ENCODE results near the gene SPTSSA.
A peak's percentile ranks its signal among the peaks of the same experiment; 100 is the strongest.
"Not testable (repeated sequence)": the region's sequence is repeated elsewhere in the genome, so short reads cannot be mapped to it uniquely, and the experiment has no call there.

SPTSSA gene

GRCh38 chr14:34489324-34489723 lies 27.3 kb upstream of the SPTSSA start:
- no peak for TF ChIP-seq JUND (IDR thresholded peaks at IDR 0.05; ENCODE audit: low read depth)
- in situ Hi-C loops (cut with HindIII; ENCODE audit: low pct_unique_long_range_greater_than_20kb, low sequenced_read_pairs): no loop called here
- no peak for DNase-seq (ENCODE audit: low read depth in 1 of 2, low spot score in 1 of 2)

DNA sequence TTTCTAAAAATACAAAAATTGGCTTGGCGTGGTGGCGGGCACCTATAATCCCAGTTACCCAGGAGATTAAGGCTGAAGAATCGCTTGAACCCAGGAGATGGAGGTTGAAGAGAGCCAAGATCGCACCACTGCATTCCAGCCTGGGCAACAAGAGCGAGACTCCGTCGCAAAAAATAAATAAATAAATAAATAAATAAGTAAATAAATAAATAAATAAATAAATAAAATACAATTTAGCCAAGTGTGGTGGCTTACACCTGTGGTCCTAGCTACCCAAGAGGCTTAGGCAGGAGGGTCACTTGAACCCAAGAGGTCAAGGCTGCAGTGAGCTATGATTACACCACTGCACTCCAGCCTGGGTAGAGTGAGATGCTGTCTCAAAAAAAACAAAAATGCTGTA lies 26.5 kb upstream of the SPTSSA start:
- TF ChIP-seq JUND (IDR thresholded peaks at IDR 0.05; ENCODE audit: low read depth): no peak

DNA sequence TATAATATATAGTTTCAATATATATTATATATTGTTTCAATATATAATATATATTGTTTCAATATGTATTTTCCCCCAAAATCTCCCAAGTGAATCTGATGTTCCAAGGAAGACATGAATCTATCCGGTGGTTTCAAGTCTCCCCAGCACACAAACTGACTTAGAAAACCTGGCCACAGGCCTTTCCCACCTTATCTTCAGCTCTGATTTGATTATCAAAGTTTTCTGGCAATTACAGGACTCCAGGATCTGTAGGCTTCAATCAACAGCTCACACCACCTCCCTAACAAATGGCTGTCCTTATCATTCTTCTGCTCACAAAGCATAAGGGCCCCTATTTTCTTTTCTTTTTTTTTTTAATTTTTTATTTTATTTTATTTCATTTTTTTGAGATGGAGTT lies 22.7 kb upstream of the SPTSSA start:
- TF ChIP-seq JUND (IDR thresholded peaks at IDR 0.05; ENCODE audit: low read depth): no peak
- no peak for DNase-seq (ENCODE audit: low read depth in 1 of 2, low spot score in 1 of 2)
- in situ Hi-C loops (cut with HindIII; ENCODE audit: low pct_unique_long_range_greater_than_20kb, low sequenced_read_pairs): no loop called here

More for the DNA sequence above, 26.5 kb upstream of the SPTSSA start:
- in situ Hi-C loops (cut with HindIII; ENCODE audit: low pct_unique_long_range_greater_than_20kb, low sequenced_read_pairs): no loop called here
- no peak for DNase-seq (ENCODE audit: low read depth in 1 of 2, low spot score in 1 of 2)

DNA sequence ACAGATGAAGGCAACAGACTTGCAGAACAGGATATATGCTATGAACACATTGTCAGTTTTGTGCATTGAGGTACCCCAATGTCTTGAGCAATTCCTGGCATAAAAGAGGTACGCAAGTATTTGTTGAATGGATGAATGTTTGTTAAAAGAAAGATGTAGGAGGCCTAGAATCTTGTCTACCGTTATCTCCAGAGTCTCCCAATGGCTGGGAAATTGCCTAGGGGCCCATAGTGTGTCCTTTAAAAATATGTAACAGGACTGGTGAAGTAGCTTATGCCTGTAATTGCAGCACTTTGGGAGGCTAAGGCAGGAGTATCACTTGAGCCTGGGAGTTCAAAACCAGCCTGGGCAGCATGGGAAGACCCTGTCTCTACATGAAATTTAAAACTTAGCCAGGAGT lies 20.4 kb upstream of the SPTSSA start:
- TF ChIP-seq JUND (IDR thresholded peaks at IDR 0.05; ENCODE audit: low read depth): no peak
- in situ Hi-C loops (cut with HindIII; ENCODE audit: low pct_unique_long_range_greater_than_20kb, low sequenced_read_pairs): no loop called here
- DNase-seq (ENCODE audit: low read depth in 1 of 2, low spot score in 1 of 2): peak in 1 of 2 experiments; percentile 34

- in situ Hi-C loops (cut with HindIII; ENCODE audit: low pct_unique_long_range_greater_than_20kb, low sequenced_read_pairs): no loop called here
- DNase-seq (ENCODE audit: low read depth in 1 of 2, low spot score in 1 of 2): no peak
- TF ChIP-seq JUND (IDR thresholded peaks at IDR 0.05; ENCODE audit: low read depth): no peak
These were observed 17.7 kb upstream of the SPTSSA start for GRCh38 chr14:34479694-34480093.

GRCh38 chr14:34478261-34478660 lies 16.2 kb upstream of the SPTSSA start:
- no peak for TF ChIP-seq JUND (IDR thresholded peaks at IDR 0.05; ENCODE audit: low read depth)
- in situ Hi-C loops (cut with HindIII; ENCODE audit: low pct_unique_long_range_greater_than_20kb, low sequenced_read_pairs): no loop called here
- no peak for DNase-seq (ENCODE audit: low read depth in 1 of 2, low spot score in 1 of 2)

DNA sequence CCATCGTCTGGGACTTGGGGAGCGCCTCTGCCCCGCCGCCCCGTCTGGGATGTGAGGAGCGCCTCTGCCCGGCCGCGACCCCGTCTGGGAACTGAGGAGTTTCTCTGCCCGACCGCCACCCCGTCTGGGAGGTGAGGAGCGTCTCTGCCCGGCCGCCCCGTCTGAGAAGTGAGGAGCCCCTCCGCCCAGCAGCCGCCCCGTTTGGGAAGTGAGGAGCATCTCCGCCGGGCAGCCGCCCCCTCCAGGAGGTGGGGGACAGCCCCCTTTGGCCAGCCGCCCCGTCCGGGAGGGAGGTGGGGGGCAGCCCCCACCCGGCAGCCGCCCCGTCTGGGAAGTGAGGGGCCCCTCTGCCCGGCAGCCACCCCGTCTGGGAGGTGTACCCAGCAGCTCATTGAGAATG lies 14.0 kb upstream of the SPTSSA start:
- DNase-seq (ENCODE audit: low read depth in 1 of 2, low spot score in 1 of 2); in situ Hi-C loops (cut with HindIII; ENCODE audit: low pct_unique_long_range_greater_than_20kb, low sequenced_read_pairs): not testable (repeated sequence)

GRCh38 chr14:34475163-34475562 lies 13.1 kb upstream of the SPTSSA start:
- no peak for DNase-seq (ENCODE audit: low read depth in 1 of 2, low spot score in 1 of 2)
- in situ Hi-C loops (cut with HindIII; ENCODE audit: low pct_unique_long_range_greater_than_20kb, low sequenced_read_pairs): no loop called here
- no peak for TF ChIP-seq JUND (IDR thresholded peaks at IDR 0.05; ENCODE audit: low read depth)

- no peak for DNase-seq (ENCODE audit: low read depth in 1 of 2, low spot score in 1 of 2)
- TF ChIP-seq JUND (IDR thresholded peaks at IDR 0.05; ENCODE audit: low read depth): no peak
These were observed 12.2 kb upstream of the SPTSSA start for GRCh38 chr14:34474187-34474679.

GRCh38 chr14:34472706-34473279 lies 10.8 kb upstream of the SPTSSA start:
- no peak for TF ChIP-seq JUND (IDR thresholded peaks at IDR 0.05; ENCODE audit: low read depth)

More at GRCh38 chr14:34474187-34474679, 12.2 kb upstream of the SPTSSA start:
- in situ Hi-C loops (cut with HindIII; ENCODE audit: low pct_unique_long_range_greater_than_20kb, low sequenced_read_pairs): no loop called here

GRCh38 chr14:34470319-34470718 lies 8.3 kb upstream of the SPTSSA start:
- in situ Hi-C loops (cut with HindIII; ENCODE audit: low pct_unique_long_range_greater_than_20kb, low sequenced_read_pairs): no loop called here
- TF ChIP-seq JUND (IDR thresholded peaks at IDR 0.05; ENCODE audit: low read depth): no peak
- no peak for DNase-seq (ENCODE audit: low read depth in 1 of 2, low spot score in 1 of 2)

More at GRCh38 chr14:34472706-34473279, 10.8 kb upstream of the SPTSSA start:
- no peak for DNase-seq (ENCODE audit: low read depth in 1 of 2, low spot score in 1 of 2)
- in situ Hi-C loops (cut with HindIII; ENCODE audit: low pct_unique_long_range_greater_than_20kb, low sequenced_read_pairs): no loop called here

GRCh38 chr14:34466691-34467090 lies 4.7 kb upstream of the SPTSSA start:
- TF ChIP-seq JUND (IDR thresholded peaks at IDR 0.05; ENCODE audit: low read depth): no peak
- in situ Hi-C loops (cut with HindIII; ENCODE audit: low pct_unique_long_range_greater_than_20kb, low sequenced_read_pairs): no loop called here
- DNase-seq (ENCODE audit: low read depth in 1 of 2, low spot score in 1 of 2): no peak

DNA sequence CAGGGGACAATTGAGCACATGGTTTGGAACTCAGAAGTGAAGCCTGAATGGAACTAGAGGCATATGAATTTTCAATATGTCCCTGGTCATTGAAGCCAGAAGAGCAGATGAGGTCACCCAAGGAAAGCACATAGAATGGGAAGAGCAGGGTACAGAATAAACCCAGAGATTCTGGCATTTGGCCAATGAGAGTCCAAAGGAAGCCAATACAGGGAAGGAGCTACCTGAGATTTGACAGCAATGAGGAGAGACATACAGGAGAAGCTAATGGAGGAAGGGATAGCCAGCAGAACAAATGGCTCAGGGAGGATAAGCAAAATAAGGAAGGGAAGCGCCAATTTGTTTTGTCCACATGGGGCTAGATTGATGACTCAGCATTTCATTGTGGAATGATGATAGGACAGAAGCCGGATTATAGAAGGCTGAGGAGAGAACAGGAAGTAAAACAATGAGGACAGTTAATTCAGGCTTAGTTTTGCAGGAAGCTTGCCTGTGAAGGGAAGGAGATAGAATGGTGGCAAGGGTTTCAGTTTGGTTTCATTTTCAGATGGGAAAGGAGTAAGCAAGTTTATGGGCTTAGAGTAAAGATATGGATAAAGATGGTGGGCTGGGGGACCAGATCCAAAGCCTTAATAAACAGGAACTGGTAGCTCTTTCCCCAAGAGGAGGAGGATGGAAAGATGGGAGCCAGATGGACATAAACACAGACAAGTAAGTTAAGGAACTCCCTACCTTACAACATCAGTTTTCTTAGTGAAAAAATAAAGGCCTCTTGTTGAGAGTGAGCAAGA lies 3.2 kb upstream of the SPTSSA start:
- in situ Hi-C loops (cut with HindIII; ENCODE audit: low pct_unique_long_range_greater_than_20kb, low sequenced_read_pairs): no loop called here
- TF ChIP-seq JUND (IDR thresholded peaks at IDR 0.05; ENCODE audit: low read depth): no peak
- DNase-seq (ENCODE audit: low read depth in 1 of 2, low spot score in 1 of 2): peak in 1 of 2 experiments; percentile 42

Data from T47D (cell line).